Neural cell (in vitro differentiated cells): ENCODE data around the gene CFAP299.

Experiments
- CTCF ChIP-seq: fragments of 450-650 bp; IDR thresholded peaks from 2 replicates; pipeline ENCODE4 v1.5.1; 2014; ENCODE audit warnings: antibody characterized with exemption, mild to moderate bottlenecking, moderate library complexity; ENCODE audit not compliant: poor library complexity, severe bottlenecking
- EP300 ChIP-seq: fragments of 450-650 bp; conservative IDR thresholded peaks from 2 replicates; pipeline ENCODE4 v1.6.1; 2014; ENCODE audit warnings: antibody characterized with exemption, mild to moderate bottlenecking, moderate library complexity; ENCODE audit not compliant: poor library complexity, severe bottlenecking
- EZH2 ChIP-seq: fragments of 200-600, 300-800 bp; shearing (Covaris generic), sonication (generic); IDR thresholded peaks from 2 replicates; pipeline ENCODE4 v1.6.1; 2014; ENCODE audit warnings: antibody characterized with exemption, low read length, borderline replicate concordance, mild to moderate bottlenecking; ENCODE audit not compliant: insufficient read depth, poor library complexity, severe bottlenecking
- MXI1 ChIP-seq: fragments of 450-650 bp; conservative IDR thresholded peaks from 2 replicates; pipeline ENCODE4 v1.6.1; 2014; ENCODE audit warnings: antibody characterized with exemption, mild to moderate bottlenecking; ENCODE audit not compliant: poor library complexity, severe bottlenecking
- POLR2AphosphoS5 ChIP-seq: IDR thresholded peaks from 2 replicates; pipeline ENCODE4 v1.6.1; 2012
- REST ChIP-seq: IDR thresholded peaks from 2 replicates; pipeline ENCODE4 v1.6.1; 2012; ENCODE audit warnings: borderline replicate concordance
- SMC3 ChIP-seq: fragments of 450-650 bp; conservative IDR thresholded peaks from 2 replicates; pipeline ENCODE4 v1.6.1; 2014; ENCODE audit warnings: antibody characterized with exemption, mild to moderate bottlenecking, moderate library complexity; ENCODE audit not compliant: poor library complexity
- TAF1 ChIP-seq: IDR thresholded peaks from 2 replicates; pipeline ENCODE4 v1.6.1; 2012; ENCODE audit warnings: low read depth

GRCh38 chr4:80967346-80967745, 631.8 kb downstream of the CFAP299 start:
- TF ChIP-seq CTCF (no peak), EP300 (no peak), REST (no peak), SMC3 (no peak), EZH2 (no peak), POLR2AphosphoS5 (no peak), TAF1 (no peak), MXI1 (no peak)
